ENCODE results near the gene AOPEP.
A peak's percentile ranks its signal among the peaks of the same experiment; 100 is the strongest.

AOPEP gene

GRCh38 chr9:94726495-94727191, at the start of gene AOPEP:
TSS of gene AOPEP (plus strand) at chr9:94726699. CDS start at chr9:94759784, 33,085 bp downstream.
- DNase-seq = peak; percentile 25

- DNase-seq = no peak
These were observed 48.6 kb upstream of the AOPEP start for GRCh38 chr9:94677929-94678328.

- DNase-seq = no peak
These were observed 46.9 kb upstream of the AOPEP start for GRCh38 chr9:94679587-94679986.

GRCh38 chr9:94680020-94680419, 46.5 kb upstream of the AOPEP start:
- no peak for DNase-seq

- no peak for DNase-seq
These were observed 45.9 kb upstream of the AOPEP start for GRCh38 chr9:94680621-94681020.

- DNase-seq = no peak
These were observed 45.0 kb upstream of the AOPEP start for GRCh38 chr9:94681508-94681907.

- no peak for DNase-seq
These were observed 41.1 kb upstream of the AOPEP start for GRCh38 chr9:94685359-94685758.

- DNase-seq = no peak
These were observed 39.0 kb upstream of the AOPEP start for GRCh38 chr9:94687451-94687850.

GRCh38 chr9:94690344-94690743, 36.2 kb upstream of the AOPEP start:
- DNase-seq = no peak

- no peak for DNase-seq
These were observed 33.9 kb upstream of the AOPEP start for GRCh38 chr9:94692601-94693000.

- no peak for DNase-seq
These were observed 32.9 kb upstream of the AOPEP start for GRCh38 chr9:94693485-94694204.

- no peak for DNase-seq
These were observed 30.0 kb upstream of the AOPEP start for GRCh38 chr9:94696545-94696944.

- no peak for DNase-seq
These were observed 28.4 kb upstream of the AOPEP start for GRCh38 chr9:94697972-94698581.

GRCh38 chr9:94699715-94700373, 26.7 kb upstream of the AOPEP start:
- DNase-seq = no peak

- no peak for DNase-seq
These were observed 26.1 kb upstream of the AOPEP start for GRCh38 chr9:94700445-94700844.

- DNase-seq = no peak
These were observed 22.9 kb upstream of the AOPEP start for GRCh38 chr9:94703488-94704140.

GRCh38 chr9:94705162-94705702, 21.3 kb upstream of the AOPEP start:
- no peak for DNase-seq

- no peak for DNase-seq
These were observed 19.6 kb upstream of the AOPEP start for GRCh38 chr9:94706922-94707321.

- DNase-seq = no peak
These were observed 12.9 kb upstream of the AOPEP start for GRCh38 chr9:94713436-94714215.

- DNase-seq = no peak
These were observed 12.0 kb upstream of the AOPEP start for GRCh38 chr9:94714494-94714893.

GRCh38 chr9:94717761-94718160, 8.7 kb upstream of the AOPEP start:
- DNase-seq = no peak

- no peak for DNase-seq
These were observed 7.6 kb upstream of the AOPEP start for GRCh38 chr9:94718936-94719335.
